HG03439 (cell line): ENCODE measurements around the gene PHF21A.
A peak's percentile ranks its signal among the peaks of the same experiment; 100 is the strongest.

Experiments used
- ATAC-seq: cut with Tn5 transposase; IDR thresholded peaks from one replicate; pipeline ENCODE4 v1.9.1; 2021; ENCODE audit warnings: mild to moderate bottlenecking, moderate library complexity; ENCODE audit not compliant: unreplicated experiment

The PHF21A gene

GRCh38 chr11:45924036-45924915 is 197.0 kb downstream of the PHF21A start:
- no peak for ATAC-seq

- no peak for ATAC-seq
Observed at GRCh38 chr11:45922425-45923082, 198.7 kb downstream of the PHF21A start, which contains the start of gene LARGE2. TSS of gene LARGE2 (plus strand) at chr11:45922656. CDS start at chr11:45922883, 227 bp downstream.

GRCh38 chr11:45921561-45922424 is 199.5 kb downstream of the PHF21A start:
- ATAC-seq = no peak

DNA sequence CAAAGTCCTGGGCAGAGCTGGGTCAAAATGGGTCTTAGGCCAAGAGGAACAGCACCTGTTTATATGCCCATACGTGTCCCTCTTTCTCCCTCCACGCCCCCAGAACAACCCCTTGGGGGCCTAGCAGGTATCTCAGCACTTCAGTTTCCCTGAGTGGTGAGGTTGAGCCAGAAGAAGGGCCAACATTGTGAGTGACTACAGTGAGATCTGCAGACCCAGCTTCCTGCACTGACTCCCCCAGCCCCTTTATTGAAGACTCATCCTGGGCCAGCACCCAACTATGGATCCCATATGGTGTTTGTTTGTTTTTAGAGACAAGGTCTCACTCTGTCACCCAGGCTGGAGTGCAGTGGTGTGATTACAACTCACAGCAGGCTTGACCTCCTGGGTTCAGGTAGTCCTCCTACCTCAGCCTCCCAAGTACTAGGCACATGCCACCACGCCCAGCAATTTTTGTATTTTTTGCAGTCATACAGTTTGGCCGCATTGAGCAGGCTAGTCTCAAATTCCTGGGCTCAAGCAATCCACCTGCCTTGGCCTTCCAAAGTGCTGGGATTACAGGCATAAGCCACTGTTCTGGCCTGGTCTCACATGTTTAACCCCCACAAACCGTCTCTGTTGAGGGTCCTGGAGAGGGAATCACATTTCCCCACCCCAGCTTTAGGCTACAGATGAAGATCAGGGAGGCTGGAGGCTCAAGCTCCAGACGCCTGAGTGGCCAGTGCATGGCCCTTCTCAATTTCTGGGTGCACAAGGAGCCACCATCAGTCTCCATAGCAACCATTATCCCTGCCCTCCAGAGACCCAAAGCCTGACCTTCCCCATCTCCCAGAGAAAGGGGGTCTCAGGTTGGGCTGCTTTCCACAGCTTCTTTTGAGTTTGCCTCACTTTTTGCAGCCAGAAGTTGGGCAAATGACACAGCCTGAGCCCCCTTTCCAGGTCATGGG is 200.4 kb downstream of the PHF21A start:
- ATAC-seq = no peak

DNA sequence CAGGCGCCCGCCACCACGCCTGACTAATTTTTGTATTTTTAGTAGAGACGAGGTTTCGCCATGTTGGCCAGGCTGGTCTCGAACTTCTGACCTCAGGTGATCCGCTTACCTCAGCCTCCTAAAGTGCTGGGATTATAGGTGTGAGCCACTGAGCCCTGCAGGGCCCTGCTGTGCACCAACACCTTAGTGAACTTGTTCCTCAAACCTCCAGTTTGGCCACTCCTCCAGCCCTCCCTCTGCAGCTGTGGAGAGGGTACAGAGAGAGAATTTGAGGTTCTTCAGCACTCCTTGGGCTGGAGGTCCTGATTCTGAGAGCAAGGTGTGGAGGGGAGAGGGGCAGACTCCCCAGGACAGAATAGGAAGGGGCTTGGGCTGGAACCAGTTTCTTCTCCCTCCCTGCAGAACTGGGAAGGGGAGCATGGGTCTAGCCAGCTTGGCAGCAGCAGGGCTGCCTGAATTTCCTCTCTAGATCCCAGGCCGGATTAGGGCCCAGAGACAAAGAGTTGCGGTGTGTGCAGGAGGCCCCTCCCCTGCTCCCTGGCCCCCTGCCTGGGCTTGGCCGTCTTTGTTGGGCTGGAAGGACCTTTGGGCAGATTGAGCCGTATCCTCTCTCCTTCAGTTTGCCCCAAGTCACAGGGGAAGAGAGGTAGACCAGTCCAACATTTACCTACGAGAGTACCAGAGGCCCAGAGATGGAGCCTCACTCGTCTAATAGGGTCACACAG is 201.3 kb downstream of the PHF21A start:
- ATAC-seq = no peak

DNA sequence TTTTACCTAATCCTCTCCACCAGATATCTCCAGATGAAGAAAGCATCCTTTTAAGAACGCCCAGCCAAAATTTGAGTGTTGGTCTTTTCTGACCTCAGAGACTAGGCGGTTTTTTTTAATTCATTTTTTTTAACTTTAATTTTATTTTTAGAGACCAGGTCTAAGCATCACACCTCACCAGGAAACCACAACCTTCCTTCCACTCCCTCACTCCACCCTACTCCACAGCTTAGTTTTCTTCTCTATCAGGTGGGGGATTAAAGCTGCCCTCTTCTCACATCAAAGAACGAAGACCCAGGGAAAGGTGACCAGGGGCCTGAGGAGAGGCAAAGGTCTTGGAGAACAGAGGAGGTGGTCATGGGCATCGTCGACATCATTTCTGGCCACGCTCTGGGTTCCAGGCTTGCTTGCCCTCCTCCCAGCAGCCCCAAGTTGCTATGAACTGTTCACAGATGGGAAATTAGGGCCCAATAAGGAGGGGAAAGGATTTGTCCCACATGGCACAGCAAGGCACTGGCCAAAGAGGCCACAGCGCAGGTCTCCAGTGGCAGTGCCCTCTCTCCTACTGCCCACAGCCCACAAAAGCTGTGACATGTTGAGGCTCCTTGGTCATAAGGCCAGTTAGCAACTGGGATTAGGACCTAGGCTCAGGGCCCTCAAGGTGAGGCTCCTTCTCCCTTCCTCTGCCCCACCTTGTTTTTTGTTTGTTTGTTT is 202.1 kb downstream of the PHF21A start:
- ATAC-seq = no peak

DNA sequence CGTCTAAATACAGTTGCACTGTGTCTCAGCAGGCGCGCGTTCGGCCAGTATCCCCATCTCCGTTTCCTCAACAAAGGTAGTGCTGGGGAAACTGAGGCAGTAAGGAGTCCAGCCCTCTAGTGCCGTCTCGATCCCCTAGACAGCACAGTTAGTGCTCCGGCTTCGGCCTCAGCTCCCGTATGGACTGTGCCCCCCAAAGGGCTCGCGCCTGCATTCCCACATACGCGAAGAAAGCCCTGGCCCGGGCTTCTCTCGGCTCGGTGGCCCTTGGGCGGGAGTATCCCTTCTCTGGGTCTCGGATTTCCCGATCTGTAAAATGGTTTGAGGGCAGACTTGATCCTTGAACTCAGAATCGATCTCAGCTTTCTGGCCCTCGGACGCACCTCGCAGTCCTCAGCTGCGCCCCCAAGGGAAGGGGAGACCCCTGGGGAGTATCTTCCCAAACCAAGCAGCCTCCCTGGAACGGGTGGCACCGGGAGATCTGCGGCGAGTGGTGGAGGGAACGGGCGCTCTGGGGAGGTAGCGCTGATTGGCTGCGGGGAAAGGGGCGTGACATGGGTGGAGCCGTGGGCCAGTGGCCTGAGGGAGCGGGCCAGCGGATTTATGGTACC is 202.8 kb downstream of the PHF21A start:
- ATAC-seq = peak; percentile 38

GRCh38 chr11:45917623-45918330 is 203.5 kb downstream of the PHF21A start, which contains the start of gene PEX16:
TSS of gene PEX16 (minus strand) at chr11:45917877. CDS start at chr11:45917811, 66 bp downstream.
- ATAC-seq = peak; percentile 80

DNA sequence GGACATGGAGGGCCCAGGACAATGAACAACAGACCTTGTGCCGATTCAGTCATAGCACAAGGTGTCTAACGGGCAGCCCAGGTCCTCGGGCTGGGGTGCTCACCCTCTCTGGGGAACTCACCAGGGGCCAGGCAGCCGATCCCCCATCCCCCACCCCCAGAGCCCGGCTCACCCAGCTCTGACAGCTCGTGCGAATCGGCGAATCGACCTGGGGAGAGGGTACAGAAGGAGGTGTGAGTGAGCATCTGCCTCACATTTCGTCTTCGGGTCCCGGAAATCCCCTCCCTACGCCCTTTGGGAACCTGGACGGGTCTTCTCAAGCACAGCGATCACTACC is 204.0 kb downstream of the PHF21A start:
- ATAC-seq = peak; percentile 1

GRCh38 chr11:45915446-45915845 is 205.8 kb downstream of the PHF21A start:
- no peak for ATAC-seq

DNA sequence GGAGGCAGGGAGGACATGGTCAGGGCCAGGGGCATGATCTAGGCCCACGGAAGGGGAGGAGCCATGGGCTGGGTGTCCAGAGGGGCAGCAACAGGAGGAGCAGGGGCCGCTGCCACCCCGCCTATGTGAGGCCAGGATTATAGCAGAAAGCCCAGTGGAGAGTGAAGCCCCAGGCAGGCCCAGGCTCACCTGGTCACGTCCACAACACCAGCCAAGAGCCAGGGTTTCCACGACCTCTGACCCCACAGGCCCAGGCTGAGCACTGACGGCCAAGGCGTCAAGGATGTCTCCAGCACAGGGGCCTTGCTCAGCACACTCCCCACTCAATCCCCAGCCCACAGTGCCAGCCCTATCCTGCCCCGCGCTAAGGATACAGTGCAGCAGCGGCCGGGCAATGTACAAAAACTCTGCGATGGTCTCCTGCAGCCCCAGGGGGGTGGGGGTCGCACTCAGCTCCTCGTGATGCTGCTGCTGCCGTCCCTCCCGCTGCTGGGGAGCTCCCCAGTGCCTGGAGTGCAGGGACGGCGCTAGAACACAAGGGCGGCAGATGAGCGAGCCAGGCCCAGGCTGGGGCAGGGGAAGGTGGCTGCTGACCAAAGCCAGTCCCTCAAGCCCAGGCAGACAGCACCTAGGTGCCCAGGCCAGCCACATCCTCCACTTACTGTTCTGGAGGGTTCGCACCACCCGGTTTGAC is 207.2 kb downstream of the PHF21A start:
- no peak for ATAC-seq

DNA sequence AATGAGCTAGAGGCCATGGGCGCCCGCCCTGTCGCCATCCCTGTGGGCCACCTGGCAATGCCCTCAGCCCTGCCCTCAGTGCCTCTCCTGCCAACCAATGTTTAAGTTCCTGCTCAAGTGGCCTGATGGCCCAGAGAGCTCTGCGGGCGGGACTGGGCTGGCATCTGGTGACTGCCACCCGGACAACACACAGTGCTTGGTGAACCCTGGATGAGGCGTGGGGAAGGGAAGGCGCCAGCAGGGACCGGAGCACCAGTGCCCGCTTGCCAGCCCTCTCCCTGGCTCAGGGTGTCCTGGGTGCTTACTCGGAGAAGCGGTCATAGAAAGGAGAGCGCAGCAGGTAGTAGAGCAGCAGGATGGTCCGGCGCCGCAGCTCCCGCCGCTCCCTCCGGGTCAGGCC is 207.7 kb downstream of the PHF21A start:
- no peak for ATAC-seq

- ATAC-seq = no peak
Observed at GRCh38 chr11:45910623-45911022, 210.6 kb downstream of the PHF21A start.

DNA sequence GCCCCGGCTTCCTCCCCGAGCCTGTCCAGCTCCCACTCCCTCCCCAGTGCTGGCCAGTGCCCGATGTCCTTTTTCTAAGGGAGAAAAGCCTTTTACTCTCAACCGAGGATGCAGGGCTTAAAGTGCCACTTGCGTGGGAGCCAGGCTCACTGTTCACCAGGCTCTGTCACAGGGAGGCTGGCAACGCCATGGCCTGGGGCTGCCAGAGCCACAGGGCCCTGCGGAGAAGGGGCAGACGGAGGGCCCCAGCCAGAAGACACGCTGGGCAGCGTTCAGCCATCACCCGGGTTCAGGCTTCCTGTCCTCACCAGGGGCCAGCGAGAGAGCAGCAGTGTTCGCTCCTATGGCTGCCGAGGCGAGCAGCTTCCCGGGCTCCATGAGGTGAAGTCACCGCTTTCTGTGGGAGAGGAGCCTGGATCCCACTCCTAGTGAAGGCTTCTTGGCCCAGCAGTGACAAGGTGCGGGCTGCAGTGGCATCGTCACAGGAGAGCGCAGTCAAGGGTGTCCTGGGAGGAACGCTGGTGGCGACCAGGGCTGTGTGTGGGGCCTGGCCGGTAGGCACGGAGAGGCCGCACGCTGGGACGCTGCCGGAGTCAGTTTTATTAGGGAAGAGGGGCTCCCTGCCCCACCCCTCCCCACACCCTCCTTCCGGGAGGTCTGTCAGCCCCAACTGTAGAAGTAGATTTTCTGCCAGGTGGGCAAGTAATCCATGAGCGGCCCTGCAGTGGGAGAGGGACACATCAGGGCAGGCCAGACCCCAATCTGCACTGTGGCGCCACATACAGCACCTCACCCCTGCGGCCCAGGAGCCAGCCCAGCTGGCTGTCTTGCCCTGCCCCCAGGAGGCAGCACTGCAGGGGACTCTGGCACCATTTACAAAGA is 211.4 kb downstream of the PHF21A start:
- ATAC-seq = no peak

GRCh38 chr11:45907911-45908370 is 213.3 kb downstream of the PHF21A start:
- no peak for ATAC-seq

GRCh38 chr11:45906965-45907611 is 214.2 kb downstream of the PHF21A start, which contains the start of gene FREY1:
TSS of gene FREY1 (minus strand) at chr11:45907271. CDS start at chr11:45907245, 26 bp downstream.
- ATAC-seq = no peak
